ENCODE results near the gene MTSS2.

- TF ChIP-seq CTCF (conservative IDR thresholded peaks at IDR 0.05; ENCODE audit: low read depth, low read length) (no peak), EZH2 (IDR thresholded peaks at IDR 0.05; ENCODE audit: borderline replicate concordance, low read depth, low read length, poor library complexity, severe bottlenecking) (no peak)
Observed at GRCh38 chr16:70663524-70664324, 22.1 kb downstream of the MTSS2 start.
